Neural progenitor cell (in vitro differentiated cells): ENCODE measurements around the gene BCKDK. TPM values are rescaled to one million over a fixed set of nuclear protein-coding genes. Genes with fewer than 3 reads are reported as not detected.
A peak's percentile ranks its signal among the peaks of the same experiment; 100 is the strongest.

Source experiments
- DNase-seq: peaks from one replicate; pipeline ENCODE4 v3.0.0-alpha.2; 2016; ENCODE audit warnings: low spot score
- H2AFZ ChIP-seq: fragments of 200-600 bp; sonication (generic); replicated peaks from 2 replicates; pipeline ENCODE4 v1.6.1; 2016; ENCODE audit warnings: antibody characterized with exemption
- H3F3A ChIP-seq: fragments of 200-600 bp; sonication (generic); 2 replicates; pipeline ENCODE4 v1.6.1; 2016; ENCODE audit warnings: antibody characterized with exemption, low read depth
- H3K27ac ChIP-seq: fragments of 200-600 bp; sonication (generic); 2 replicates; pipeline ENCODE4 v1.5.1; 2016; ENCODE audit warnings: mild to moderate bottlenecking
- H3K27me3 ChIP-seq: fragments of 200-600 bp; sonication (generic); 2 replicates; pipeline ENCODE4 v1.6.1; 2016; ENCODE audit warnings: mild to moderate bottlenecking, moderate library complexity
- H3K36me3 ChIP-seq: fragments of 200-600 bp; sonication (generic); 2 replicates; pipeline ENCODE4 v1.5.1; 2016
- H3K4me1 ChIP-seq: fragments of 200-600 bp; sonication (generic); 2 replicates; pipeline ENCODE4 v1.6.1; 2016; ENCODE audit warnings: mixed run types
- H3K4me2 ChIP-seq: fragments of 200-600 bp; sonication (generic); 2 replicates; pipeline ENCODE4 v1.6.1; 2016
- H3K4me3 ChIP-seq: fragments of 200-600 bp; sonication (generic); 2 replicates; pipeline ENCODE4 v1.5.1; 2016
- H3K79me2 ChIP-seq: fragments of 200-600 bp; sonication (generic); 2 replicates; pipeline ENCODE4 v1.6.1; 2016; ENCODE audit warnings: low read depth
- H3K9ac ChIP-seq: fragments of 200-600 bp; sonication (generic); 2 replicates; pipeline ENCODE4 v1.6.1; 2016
- H3K9me3 ChIP-seq: fragments of 200-600 bp; sonication (generic); 2 replicates; pipeline ENCODE4 v1.5.1; 2016; ENCODE audit warnings: low read depth
- H4K20me1 ChIP-seq: fragments of 200-600 bp; sonication (generic); 2 replicates; pipeline ENCODE4 v1.6.1; 2016; ENCODE audit warnings: low read depth
- H3K27ac Mint-ChIP-seq: 3 replicates; pipeline ENCODE4 v1.8.0; 2021; ENCODE audit warnings: mixed read lengths
- H3K27me3 Mint-ChIP-seq: 2 replicates; pipeline ENCODE4 v1.8.0; 2022; ENCODE audit warnings: low read depth, mild to moderate bottlenecking, inconsistent platforms, moderate library complexity, mixed read lengths; ENCODE audit not compliant: insufficient read depth
- H3K36me3 Mint-ChIP-seq: 3 replicates; pipeline ENCODE4 v1.8.0; 2021; ENCODE audit warnings: mixed read lengths
- H3K4me1 Mint-ChIP-seq: 3 replicates; pipeline ENCODE4 v1.8.0; 2021; ENCODE audit warnings: mixed read lengths
- H3K4me3 Mint-ChIP-seq: 3 replicates; pipeline ENCODE4 v1.8.0; 2021; ENCODE audit warnings: mild to moderate bottlenecking, moderate library complexity, mixed read lengths
- H3K9me3 Mint-ChIP-seq: 3 replicates; pipeline ENCODE4 v1.8.0; 2020; ENCODE audit warnings: mixed read lengths
- CTCF ChIP-seq: fragments of 200-600 bp; sonication (generic); IDR thresholded peaks from 2 replicates; pipeline ENCODE4 v1.5.1; 2017; ENCODE audit warnings: antibody characterized with exemption, mild to moderate bottlenecking
- EZH2 ChIP-seq: fragments of 200-600 bp; sonication (generic); IDR thresholded peaks from 2 replicates; pipeline ENCODE4 v1.6.1; 2017; ENCODE audit warnings: antibody characterized with exemption, mild to moderate bottlenecking, moderate library complexity
- EZH2phosphoT487 ChIP-seq: fragments of 200-600 bp; sonication (generic); IDR thresholded peaks from 2 replicates; pipeline ENCODE4 v1.6.1; 2017; ENCODE audit warnings: antibody characterized with exemption
- total RNA-seq: library from RNA; depleted of rRNA; stranded (reverse); fragments of >200 nt; gene quantifications from 2 replicates; pipeline ENCODE4 v1.2.3, GENCODE V29; 2015; ENCODE audit warnings: low replicate concordance

Gene BCKDK
- total RNA-seq, 1 donor from 2014 or later: 19.8 TPM

GRCh38 chr16:31093132-31093703 is 15.0 kb upstream of the BCKDK start:
- Histone ChIP-seq H3K9ac (no peak overlapping the region), H3K27me3 (no peaks in the 10 kb centered on the region), H3K4me2 (peak overlapping the region; percentile 87), H3K79me2 (peaks cover 22% of the 10 kb centered on the region), H3F3A (peaks cover 28% of the 10 kb centered on the region), H4K20me1 (peaks cover 19% of the 10 kb centered on the region), H3K4me1 (peaks cover 3% of the 10 kb centered on the region), H3K27ac (no peak overlapping the region), H3K36me3 (no peaks in the 10 kb centered on the region), H3K4me3 (peak overlapping the region; percentile 86), H2AFZ (peak overlapping the region; percentile 22), H3K9me3 (no peaks in the 10 kb centered on the region)
- peaks cover 5% of the 10 kb centered on the region for H3K9me3 Mint-ChIP-seq
- peak; percentile 76 for DNase-seq
- H3K4me1 Mint-ChIP-seq: peaks cover 8% of the 10 kb centered on the region
- no peak for TF ChIP-seq EZH2phosphoT487
- no peak for TF ChIP-seq CTCF
- TF ChIP-seq EZH2: no peak
- H3K4me3 Mint-ChIP-seq: peak overlapping the region; percentile 98
- peaks cover 5% of the 10 kb centered on the region for H3K36me3 Mint-ChIP-seq
- H3K27me3 Mint-ChIP-seq: peaks cover 12% of the 10 kb centered on the region
- no peak overlapping the region for H3K27ac Mint-ChIP-seq

DNA sequence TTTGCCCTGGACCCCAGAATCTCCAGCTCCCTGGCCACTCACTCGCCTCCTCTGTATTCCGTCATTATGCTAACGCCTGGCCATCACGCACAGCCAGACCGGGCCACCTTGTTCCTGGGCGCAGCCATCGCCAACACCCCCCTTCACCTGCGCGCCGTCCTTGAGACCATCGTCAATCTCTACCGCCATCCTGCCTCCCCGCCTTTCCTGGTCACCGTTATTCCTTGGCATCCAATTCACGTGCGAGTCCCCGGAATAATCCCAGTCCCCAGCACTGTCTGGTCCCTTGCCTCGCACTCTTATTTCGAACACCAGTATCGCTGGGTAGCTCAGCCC is 14.1 kb upstream of the BCKDK start:
- peak overlapping the region; percentile 42 for H3K9ac ChIP-seq
- peak; percentile 58 for DNase-seq
- H3K4me2 ChIP-seq: peak overlapping the region; percentile 87
- peak overlapping the region; percentile 86 for H3K4me3 ChIP-seq
- H3K27me3 Mint-ChIP-seq: peaks cover 12% of the 10 kb centered on the region
- H3K9me3 ChIP-seq: no peaks in the 10 kb centered on the region
- no peaks in the 10 kb centered on the region for H3K27me3 ChIP-seq
- H3K4me1 ChIP-seq: peaks cover 3% of the 10 kb centered on the region
- peak overlapping the region; percentile 98 for H3K4me3 Mint-ChIP-seq
- peaks cover 22% of the 10 kb centered on the region for H3K79me2 ChIP-seq
- H3K9me3 Mint-ChIP-seq: peaks cover 5% of the 10 kb centered on the region
- peaks cover 8% of the 10 kb centered on the region for H3K4me1 Mint-ChIP-seq
- H2AFZ ChIP-seq: peak overlapping the region; percentile 64
- no peak overlapping the region for H3K27ac Mint-ChIP-seq
- TF ChIP-seq CTCF: no peak
- peaks cover 19% of the 10 kb centered on the region for H4K20me1 ChIP-seq
- H3F3A ChIP-seq: peaks cover 28% of the 10 kb centered on the region
- H3K36me3 ChIP-seq: no peaks in the 10 kb centered on the region
- peak overlapping the region; percentile 71 for H3K27ac ChIP-seq
- H3K36me3 Mint-ChIP-seq: peaks cover 5% of the 10 kb centered on the region

- Histone ChIP-seq H3K36me3 (no peaks in the 10 kb centered on the region), H3K4me2 (peak within 1 kb of the TSS; percentile 87), H3F3A (peaks cover 28% of the 10 kb centered on the region), H3K9me3 (no peaks in the 10 kb centered on the region), H4K20me1 (peaks cover 19% of the 10 kb centered on the region), H3K27me3 (no peaks in the 10 kb centered on the region), H3K79me2 (peaks cover 22% of the 10 kb centered on the region), H3K27ac (peak within 1 kb of the TSS; percentile 71), H3K4me3 (peak within 1 kb of the TSS; percentile 86), H2AFZ (peak within 1 kb of the TSS; percentile 64), H3K9ac (peak within 1 kb of the TSS; percentile 42), H3K4me1 (peaks cover 3% of the 10 kb centered on the region)
- H3K27me3 Mint-ChIP-seq: peaks cover 12% of the 10 kb centered on the region
- peaks cover 3% of the 10 kb centered on the region for H3K36me3 Mint-ChIP-seq
- H3K4me1 Mint-ChIP-seq: peaks cover 8% of the 10 kb centered on the region
- H3K4me3 Mint-ChIP-seq: peak within 1 kb of the TSS; percentile 98
- no peak for TF ChIP-seq EZH2phosphoT487
- no peak for TF ChIP-seq CTCF
- TF ChIP-seq EZH2: no peak
- peak; percentile 98 for DNase-seq
- H3K27ac Mint-ChIP-seq: peak within 1 kb of the TSS; percentile 4
- H3K9me3 Mint-ChIP-seq: peaks cover 5% of the 10 kb centered on the region
Measured at GRCh38 chr16:31094424-31095120, 13.6 kb upstream of the BCKDK start, which contains the start of gene VKORC1. TSS of gene VKORC1 (minus strand) at chr16:31094797. CDS start at chr16:31094729, 68 bp downstream.
